Activated naive CD4-positive, alpha-beta T cell treated with anti-CD3 and anti-CD28 coated beads, Interleukin-2, amount 50 U/mL, for 72 hours (primary cell): ENCODE data around the gene PNKP. TPM values are rescaled to one million over a fixed set of nuclear protein-coding genes. Genes with fewer than 3 reads are reported as not detected.

Experiments
- ATAC-seq, 2 donors: fragments of 150-1000 bp; cut with Tn5 transposase; 2 replicates each; pipeline ENCODE4 v1.10.0; 2021; ENCODE audit warnings: mild to moderate bottlenecking in 2 of 2, moderate library complexity in 2 of 2
- DNase-seq, 2 donors: peaks; one replicate each; pipeline ENCODE4 v3.0.0; 2021 to 2022; ENCODE audit warnings: low spot score in 2 of 2
- H3K27ac Mint-ChIP-seq, 2 donors: one replicate each; pipeline ENCODE4 v1.8.0; 2022; ENCODE audit warnings: mild to moderate bottlenecking in 2 of 2, mixed read lengths in 2 of 2
- H3K36me3 Mint-ChIP-seq, 2 donors: one replicate each; pipeline ENCODE4 v1.8.0; 2022; ENCODE audit warnings: mixed read lengths in 2 of 2
- H3K9me3 Mint-ChIP-seq, 2 donors: one replicate each; pipeline ENCODE4 v1.8.0; 2022; ENCODE audit warnings: mixed read lengths in 2 of 2
- total RNA-seq, 2 donors: library from RNA; stranded (reverse); gene quantifications; one replicate each; pipeline ENCODE4 v1.2.3, GENCODE V29; 2022

The PNKP gene
- total RNA-seq = 100 to 1,000 TPM in 1 of 2 donors, 10 to 100 TPM in 1; 90.6 to 119 TPM

DNA sequence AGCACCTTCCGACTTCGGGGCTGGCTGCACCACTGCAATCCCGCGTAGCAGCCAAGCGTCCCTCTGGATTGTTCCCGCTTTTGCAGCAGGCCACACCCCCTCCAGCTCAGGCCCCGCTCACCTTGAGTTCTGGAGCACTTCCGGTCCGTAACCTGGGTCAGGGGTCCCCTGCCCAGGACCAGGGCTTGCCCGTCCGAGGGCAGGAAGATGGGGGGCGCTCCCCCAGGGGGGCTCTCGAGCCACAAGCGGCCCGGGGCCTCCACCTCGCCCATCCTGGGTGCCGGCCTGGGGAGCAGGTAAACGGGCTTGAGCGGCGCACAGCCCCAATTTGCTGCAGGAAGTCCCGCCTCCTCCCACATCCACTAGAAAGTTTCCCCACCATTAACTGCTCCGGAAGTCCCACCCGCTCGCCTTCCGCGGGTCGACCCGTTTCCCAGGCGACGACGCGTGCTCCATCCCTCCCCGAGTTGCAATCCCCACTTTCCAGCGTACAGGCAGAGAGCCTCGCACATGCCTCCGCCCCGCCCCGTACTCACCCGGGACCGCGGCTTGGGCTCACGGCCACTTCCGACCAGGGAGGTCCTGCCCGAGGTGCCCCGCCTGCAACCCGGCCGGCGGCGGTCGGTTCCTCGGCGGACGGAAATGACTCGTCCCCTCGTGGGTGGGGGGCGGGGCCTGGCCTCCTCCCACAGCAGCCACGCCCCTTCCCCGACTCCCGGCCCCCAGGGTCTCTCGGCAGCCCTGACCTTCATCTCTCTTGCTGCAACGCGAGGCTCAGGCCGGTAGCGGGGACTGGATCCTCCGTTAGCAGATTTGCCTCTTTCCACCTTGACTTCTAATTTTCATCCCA lies at the start of gene PNKP:
TSS of gene PNKP (minus strand) at position 644 of the 850 bp plus-strand sequence. CDS start at position 272, 372 bp downstream.
- H3K36me3 Mint-ChIP-seq = peaks cover 21 to 25% of the 10 kb centered on the region in 2 donors
- H3K27ac Mint-ChIP-seq = peak within 1 kb of the TSS in 1 of 2 donors; percentile 98
- DNase-seq (peak; percentile 88 to 95), ATAC-seq (peak; percentile 54 to 63)
- no peaks in the 10 kb centered on the region for H3K9me3 Mint-ChIP-seq

DNA sequence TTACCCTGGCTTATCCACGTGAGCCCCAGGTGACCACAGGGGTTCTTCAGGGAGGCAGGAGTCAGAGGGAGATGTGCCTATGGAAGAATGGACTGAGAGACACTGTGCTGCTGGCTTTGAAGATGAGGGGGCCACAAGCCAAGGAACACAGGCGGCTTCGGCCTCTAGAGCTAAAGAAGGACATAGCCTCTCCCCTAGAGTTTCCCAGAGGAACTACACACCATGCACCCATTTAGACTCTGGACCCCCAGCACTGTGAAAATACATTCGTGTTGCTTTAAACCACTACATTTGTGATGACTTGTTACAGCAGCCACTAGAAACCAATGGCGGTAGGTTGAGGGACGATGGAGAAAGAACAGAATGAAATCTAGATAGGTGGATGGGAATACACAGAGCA lies 47.9 kb upstream of the PNKP start:
- H3K9me3 Mint-ChIP-seq = no peaks in the 10 kb centered on the region
- ATAC-seq = no peak
- H3K36me3 Mint-ChIP-seq = peaks cover 12 to 56% of the 10 kb centered on the region in 2 donors
- peak overlapping the region; percentile 4 to 17 for H3K27ac Mint-ChIP-seq
- no peak for DNase-seq

DNA sequence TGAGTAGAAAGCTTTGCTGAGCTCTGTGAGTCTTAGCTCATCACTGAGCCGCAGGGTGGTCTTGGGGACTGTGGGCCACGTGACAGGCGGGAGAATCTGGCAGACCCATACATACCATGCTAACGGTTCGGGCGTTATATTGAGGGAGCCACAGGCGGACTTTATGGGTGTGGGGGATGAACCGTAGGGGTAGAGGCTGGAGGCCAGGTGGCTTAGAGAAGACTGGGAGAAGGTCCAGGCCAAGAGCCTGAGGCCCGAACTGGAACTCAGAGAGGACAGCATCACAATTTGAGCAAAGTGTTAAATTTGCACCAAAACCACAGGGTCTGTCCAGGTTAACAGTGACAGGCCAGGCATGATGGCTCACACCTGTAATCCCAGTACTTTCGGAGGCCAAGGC lies 46.3 kb upstream of the PNKP start:
- H3K9me3 Mint-ChIP-seq = no peaks in the 10 kb centered on the region
- ATAC-seq (no peak), DNase-seq (no peak)
- H3K27ac Mint-ChIP-seq = peak overlapping the region; percentile 75 to 89
- H3K36me3 Mint-ChIP-seq = peaks cover 12 to 65% of the 10 kb centered on the region in 2 donors

DNA sequence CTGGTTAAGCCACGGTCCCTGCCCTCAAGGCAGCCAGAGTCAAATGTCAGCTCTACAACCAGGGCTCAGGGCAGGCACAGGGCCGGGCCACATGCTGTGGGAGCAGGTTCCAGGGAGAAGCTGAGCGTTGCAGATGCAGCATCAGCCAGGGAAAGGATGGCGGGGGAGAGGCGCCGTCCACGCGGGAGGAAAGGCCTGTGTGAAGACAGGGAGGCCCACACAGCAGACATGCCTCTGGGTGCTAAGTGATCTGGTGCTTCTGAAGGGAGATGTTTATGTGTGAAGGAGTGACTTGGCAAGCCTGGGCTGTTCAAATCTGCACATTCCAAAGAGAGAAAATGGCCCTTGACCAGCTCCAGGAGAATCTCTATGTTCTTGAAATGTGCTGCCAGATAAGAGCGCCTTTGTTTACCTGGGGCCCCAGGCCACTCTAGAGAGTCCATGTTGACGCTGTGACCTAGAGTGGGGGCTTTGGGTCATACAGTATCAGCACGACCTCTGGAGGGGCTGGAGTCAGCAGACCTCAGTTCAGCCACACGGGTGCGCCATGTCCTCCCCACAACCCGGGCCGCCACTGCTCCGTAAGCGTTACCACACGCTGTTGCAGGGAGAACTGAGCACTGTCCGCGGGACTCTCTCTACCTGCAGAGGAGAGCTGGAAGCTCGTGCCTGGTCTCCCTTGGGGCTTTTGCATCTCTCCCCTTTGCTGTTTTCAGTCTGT lies 45.7 kb upstream of the PNKP start:
- ATAC-seq = peak in 1 of 2 donors; percentile 42
- Mint-ChIP-seq H3K36me3 (peaks cover 12 to 66% of the 10 kb centered on the region in 2 donors), H3K9me3 (no peaks in the 10 kb centered on the region), H3K27ac (peak overlapping the region; percentile 75 to 89)
- no peak for DNase-seq

DNA sequence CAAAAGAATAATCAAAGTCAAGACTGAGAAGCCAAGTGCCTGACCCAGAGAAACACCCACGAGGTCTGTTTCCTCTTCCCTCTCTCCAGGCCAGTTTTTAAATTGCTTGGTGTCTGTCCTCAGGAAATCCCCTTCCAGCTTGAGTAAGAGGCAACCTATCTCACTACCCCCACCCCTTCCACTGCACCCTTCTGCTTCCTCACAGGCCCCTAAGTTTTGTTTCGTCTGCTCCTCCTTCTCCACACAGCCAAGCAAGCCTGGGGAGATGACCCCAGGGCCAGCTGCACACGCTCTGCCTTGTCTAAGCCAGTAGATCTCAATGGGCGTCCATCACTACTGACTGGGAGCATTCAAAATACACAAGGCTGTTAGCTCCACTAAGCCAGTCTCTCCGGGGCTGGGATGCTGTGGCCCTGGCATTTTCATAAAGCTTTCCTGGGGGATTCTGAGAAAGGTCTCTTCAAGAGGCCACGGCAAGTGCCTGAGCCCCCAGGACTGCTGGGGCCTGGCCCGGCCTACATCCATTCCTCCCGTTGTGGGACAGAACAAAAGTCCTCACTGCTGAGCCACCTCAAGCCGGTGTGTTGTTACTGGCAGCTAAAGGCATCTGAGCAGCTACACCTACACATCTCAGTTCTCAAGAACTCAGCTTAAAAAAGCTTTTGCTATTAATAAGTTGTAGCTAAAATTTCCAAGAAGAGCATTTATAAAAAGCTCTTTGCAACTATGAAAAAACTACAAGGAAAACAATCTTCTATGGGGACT lies 44.2 kb upstream of the PNKP start:
- peak overlapping the region; percentile 75 to 91 for H3K27ac Mint-ChIP-seq
- H3K9me3 Mint-ChIP-seq = no peaks in the 10 kb centered on the region
- no peak for DNase-seq
- peak; percentile 73 to 84 for ATAC-seq
- peaks cover 12 to 71% of the 10 kb centered on the region in 2 donors for H3K36me3 Mint-ChIP-seq

DNA sequence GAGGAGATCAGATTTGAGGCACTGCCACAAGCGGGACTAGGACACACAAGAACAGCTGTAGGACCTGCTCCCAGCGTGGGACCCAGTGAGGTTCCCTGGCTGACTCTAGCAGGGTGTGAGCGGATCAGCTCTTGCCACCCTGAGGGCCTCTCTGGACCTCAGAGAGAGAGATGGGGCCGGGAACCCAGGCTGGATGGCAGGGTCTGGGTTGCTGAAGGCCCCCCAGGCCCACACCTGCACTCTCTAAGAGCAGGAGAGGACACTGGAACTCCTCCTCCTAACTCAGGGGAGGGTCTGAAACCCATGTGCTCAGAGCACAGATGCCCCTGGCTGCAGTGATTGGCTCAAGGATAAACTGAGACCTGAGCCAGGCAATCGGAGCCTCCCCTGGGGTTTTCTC lies 42.8 kb upstream of the PNKP start:
- H3K36me3 Mint-ChIP-seq = peaks cover 4 to 65% of the 10 kb centered on the region in 2 donors
- H3K9me3 Mint-ChIP-seq = no peaks in the 10 kb centered on the region
- DNase-seq = no peak
- H3K27ac Mint-ChIP-seq = peak overlapping the region; percentile 67 to 80
- ATAC-seq = no peak

DNA sequence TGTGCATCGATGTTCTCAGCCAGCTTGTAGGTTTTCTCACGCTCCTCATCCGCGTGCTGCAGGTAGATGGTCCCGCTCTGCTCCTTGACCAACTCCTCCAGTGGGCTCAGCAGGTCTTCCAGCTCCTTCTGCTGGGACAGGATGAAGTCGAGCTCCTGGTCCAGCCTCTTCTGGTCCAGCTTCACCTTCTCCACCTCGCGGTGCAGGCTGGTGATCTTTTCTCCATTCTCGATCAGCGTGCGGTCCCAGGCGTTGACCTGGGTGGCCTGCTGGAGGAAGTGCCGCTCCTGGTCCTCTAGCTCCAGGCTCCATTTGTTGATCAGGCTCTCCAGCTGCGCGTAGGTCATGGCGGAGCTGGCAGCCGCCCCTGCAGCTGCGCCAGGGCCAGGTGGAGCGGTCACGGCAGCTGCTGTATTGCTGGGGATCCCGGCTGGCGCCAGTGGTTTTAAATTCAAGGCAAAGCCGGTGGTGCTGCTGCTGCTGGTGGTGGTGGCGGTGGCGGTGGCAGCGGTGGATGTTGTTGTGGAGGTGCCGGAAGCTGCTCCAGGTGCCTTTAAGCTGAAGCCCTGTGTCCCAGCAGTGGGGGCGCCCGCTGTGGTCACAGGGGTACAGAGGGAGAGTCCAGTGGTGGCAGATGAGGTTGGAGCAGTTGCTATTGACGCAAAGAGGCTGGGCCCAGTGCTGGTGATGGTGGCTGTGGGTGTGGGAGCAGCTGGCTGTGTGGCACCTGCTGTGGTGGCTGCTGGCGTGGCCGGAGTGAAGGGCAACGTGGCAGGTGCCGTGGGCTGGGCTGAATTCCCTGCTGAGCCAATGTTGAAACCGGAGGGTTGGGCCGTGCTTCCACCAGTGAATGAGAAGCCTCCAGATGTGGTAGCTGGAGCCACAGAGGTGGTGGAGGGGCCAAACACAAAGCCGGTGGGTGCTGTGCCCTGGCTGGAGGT lies 41.4 kb upstream of the PNKP start:
- no peaks in the 10 kb centered on the region for H3K9me3 Mint-ChIP-seq
- no peak for ATAC-seq
- peak overlapping the region; percentile 16 to 68 for H3K27ac Mint-ChIP-seq
- H3K36me3 Mint-ChIP-seq = peaks cover 0 to 57% of the 10 kb centered on the region in 2 donors
- DNase-seq = no peak

DNA sequence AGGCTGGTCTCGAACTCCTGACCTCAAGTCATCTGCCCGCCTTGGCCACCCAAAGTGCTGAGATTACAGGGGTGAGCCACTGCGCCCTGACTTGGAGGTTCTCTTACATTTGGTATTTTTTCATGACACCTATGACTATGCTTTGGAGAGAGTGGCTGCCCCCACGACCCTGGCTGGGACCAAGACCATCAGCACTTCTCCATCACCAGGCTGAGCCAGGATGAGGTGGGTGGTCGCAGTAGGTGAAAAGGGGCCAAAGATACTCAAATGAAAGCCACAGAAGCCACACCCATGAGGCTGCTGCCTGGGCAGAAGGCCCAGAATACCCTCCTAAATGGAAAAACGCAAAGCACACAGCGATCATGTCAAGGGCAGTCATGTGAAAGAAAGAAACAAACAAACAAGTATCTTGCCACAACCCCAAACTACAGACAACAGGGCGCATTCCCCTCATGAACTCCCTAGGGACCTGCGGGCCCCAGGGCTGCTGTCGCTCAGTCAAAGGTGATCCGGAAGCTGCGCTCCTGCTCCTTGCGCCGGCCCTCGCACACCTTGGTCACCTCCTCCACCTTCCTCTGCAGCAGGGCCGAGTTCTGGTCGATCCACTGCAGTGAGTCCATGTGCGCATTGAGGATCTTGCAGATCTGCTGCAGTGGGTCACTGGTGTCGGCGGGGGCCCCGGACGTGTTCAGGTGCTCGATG lies 40.5 kb upstream of the PNKP start:
- no peak for DNase-seq

DNA sequence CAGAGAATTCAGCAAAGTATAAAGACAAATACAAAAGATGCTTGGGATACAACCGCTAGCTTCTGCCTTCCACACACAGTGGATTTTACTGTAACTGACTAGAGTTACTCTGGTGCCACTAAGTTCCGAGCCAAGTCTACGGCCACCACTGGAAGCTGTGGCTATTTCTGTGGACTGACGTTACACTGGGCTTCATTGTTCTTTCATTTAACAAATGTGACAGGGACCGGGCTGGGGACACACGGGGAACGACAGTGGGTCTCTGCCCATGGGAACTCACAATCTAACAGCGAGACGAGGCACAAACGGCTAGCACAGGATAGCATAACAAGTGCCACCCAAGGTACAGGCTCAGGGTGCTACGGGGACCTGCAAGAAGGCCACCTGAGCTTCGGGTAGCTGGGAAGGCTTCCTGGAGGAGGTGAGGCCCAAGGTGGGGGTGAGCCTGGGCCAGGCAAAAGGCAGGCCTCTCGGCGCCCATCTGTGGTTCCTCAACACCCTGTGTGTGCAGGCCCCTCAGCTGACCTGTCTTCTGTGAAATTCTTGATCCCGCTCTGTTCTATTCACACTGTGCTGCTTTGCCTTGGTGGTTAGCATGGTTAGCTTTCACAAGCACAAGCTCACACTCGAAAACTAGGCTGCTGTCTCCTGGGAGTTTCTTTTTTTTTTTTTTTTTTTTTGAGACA lies 39.6 kb upstream of the PNKP start:
- H3K27ac Mint-ChIP-seq = no peak overlapping the region
- no peaks in the 10 kb centered on the region for H3K9me3 Mint-ChIP-seq
- ATAC-seq (no peak), DNase-seq (no peak)
- H3K36me3 Mint-ChIP-seq = peaks cover 0 to 43% of the 10 kb centered on the region in 2 donors

More for the DNA sequence above, 40.5 kb upstream of the PNKP start:
- peak in 1 of 2 donors; percentile 15 for ATAC-seq
- Mint-ChIP-seq H3K9me3 (no peaks in the 10 kb centered on the region), H3K36me3 (peaks cover 0 to 48% of the 10 kb centered on the region in 2 donors), H3K27ac (peak overlapping the region; percentile 16 to 68)

DNA sequence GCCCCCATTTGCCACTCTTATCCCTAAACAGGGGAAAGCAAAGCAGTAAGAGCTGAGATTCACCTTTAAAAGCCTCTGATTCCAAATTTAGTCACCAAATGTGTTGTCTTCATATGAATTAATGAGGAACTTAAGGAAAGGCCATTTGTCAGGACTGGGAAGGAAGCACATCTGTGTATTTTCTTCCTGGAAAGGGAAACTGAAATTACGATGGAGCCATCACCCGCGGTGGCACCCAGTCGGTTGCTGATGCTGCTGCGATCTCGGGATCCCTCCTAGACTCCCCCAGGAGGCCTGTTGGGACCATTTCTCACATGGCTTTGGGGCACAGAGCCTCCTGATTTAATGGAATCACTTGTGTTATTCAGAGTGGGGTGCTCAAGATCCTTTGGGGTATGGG lies 36.8 kb upstream of the PNKP start:
- ATAC-seq = no peak
- Mint-ChIP-seq H3K27ac (no peak overlapping the region), H3K36me3 (peaks cover 0 to 26% of the 10 kb centered on the region in 2 donors), H3K9me3 (no peaks in the 10 kb centered on the region)
- DNase-seq = no peak

DNA sequence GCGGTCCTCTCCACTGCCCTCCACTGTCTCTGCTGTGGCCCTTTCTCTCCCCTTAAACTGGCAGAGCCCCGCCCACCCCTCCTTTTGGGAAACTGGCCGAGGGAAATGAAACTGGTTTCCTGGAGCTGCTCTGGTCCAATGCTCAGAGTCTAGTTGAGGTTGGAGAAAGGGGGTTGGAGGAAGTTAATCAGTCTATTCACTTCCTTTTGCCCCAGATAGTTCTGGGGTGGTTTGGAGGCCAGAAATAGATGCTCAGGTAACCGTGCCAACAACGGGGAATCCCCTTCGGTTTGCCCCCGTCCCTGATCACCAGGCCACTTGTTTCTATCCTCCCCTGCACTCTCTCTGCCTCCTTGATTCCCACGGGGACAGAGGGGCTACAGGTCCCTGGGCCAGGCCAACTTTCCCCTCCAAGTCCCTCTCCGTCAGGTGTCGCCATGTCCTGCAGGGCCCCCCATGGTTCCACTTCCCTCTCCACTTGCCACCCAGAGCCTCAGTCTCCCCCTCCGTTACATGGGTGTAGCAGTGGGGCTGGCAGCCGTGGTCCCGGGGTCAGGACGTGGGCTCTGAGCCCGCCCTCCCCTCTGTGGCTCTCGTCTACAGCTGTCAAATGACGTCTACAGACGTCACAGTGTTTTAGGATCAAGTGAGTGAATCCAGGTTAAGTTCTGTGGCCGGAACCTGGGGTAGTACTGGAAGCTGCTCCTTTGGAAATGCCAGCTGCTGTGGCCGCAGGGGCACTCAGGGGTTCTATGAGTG lies 29.7 kb upstream of the PNKP start, which contains the start of gene IL4I1:
TSS of gene IL4I1 (minus strand) at position 25 of the 759 bp plus-strand sequence. CDS start 727 bp downstream, outside the sequence.
- H3K9me3 Mint-ChIP-seq = no peaks in the 10 kb centered on the region
- peak within 1 kb of the TSS; percentile 88 to 98 for H3K27ac Mint-ChIP-seq
- peak; percentile 60 to 61 for ATAC-seq
- DNase-seq = peak in 1 of 2 donors; percentile 84
- H3K36me3 Mint-ChIP-seq = no peaks in the 10 kb centered on the region

DNA sequence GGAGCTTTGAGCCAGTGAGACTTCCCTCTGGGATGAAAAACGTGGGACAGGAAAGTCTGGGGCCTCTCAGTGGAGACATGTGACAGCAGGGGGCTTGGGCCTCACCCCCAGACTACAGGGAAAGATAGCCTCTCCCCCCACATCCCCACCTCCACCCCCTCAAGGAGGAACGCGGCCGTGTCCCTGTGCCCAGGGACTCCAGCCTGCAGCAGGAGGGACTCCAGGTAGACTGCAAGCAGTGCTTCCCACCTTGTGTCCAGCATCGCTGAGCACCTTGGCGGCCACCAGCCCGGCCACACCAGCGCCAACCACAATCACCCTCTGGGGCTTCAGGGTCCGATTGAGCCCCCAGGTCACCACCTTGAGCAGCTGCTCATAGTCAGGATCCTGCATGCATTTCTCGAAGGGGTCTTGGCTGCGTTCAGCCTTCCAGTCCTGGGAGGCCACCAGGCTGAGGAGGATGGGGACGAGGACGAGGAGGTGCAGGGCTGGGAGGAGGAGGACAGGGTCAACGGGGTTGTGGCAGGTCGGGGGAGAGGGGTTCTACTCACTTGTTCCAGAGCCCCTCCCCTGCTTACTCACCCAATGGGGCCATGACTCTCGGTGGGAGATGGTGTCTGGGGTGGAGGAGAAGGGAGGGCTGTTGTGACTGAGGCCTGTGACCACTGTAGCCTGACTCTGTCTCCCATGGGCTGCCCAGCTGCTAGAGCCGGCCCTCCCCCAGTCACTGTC lies 28.4 kb upstream of the PNKP start:
- no peaks in the 10 kb centered on the region for H3K36me3 Mint-ChIP-seq
- H3K9me3 Mint-ChIP-seq = no peaks in the 10 kb centered on the region
- H3K27ac Mint-ChIP-seq = peak overlapping the region in 1 of 2 donors; percentile 88
- DNase-seq = no peak
- ATAC-seq = peak in 1 of 2 donors; percentile 12

DNA sequence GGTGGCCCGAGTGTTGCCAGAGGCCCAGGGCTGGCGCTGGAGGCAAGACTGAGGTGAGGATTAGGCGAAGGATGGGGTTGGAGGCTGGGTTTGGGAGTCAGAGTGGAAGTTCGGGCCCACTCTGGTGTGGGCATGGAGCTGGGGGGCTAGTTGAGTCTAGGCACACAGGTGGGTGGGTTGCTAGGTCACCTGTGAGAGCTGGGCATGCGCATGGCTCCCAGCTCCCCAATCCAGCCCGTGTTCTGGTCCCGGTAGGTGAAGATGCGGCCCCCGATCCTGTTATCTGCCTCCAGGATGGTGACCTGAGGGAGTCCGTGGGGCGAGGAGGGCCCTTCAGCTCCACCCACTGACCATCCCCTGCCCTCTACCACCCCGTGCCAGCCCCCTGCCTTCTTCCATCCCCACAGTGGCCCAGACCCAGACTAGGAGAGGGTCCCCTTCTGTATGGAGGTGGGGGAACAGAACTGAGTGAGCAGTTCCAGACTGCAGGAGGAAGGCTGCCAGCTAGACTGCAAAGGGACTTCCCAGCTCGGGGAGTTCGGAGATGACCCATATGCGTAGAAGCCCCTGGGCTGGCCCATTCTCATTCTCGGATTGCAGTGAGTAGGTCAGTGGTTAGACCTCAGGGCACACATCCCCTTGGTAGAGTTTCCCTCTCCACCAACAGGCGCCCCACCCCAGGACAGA lies 27.6 kb upstream of the PNKP start:
- peaks cover 0 to 3% of the 10 kb centered on the region in 2 donors for H3K36me3 Mint-ChIP-seq
- DNase-seq (peak in 1 of 2 donors; percentile 78), ATAC-seq (peak in 1 of 2 donors; percentile 41)
- no peaks in the 10 kb centered on the region for H3K9me3 Mint-ChIP-seq
- peak overlapping the region in 1 of 2 donors; percentile 88 for H3K27ac Mint-ChIP-seq
